IMR-90 (cell line): ENCODE data around the gene MPZL1.

ENCODE experiments used
- CEBPB ChIP-seq: IDR thresholded peaks from 2 replicates; pipeline ENCODE4 v1.6.1; 2012; ENCODE audit warnings: low read depth, low read length, improper control_type of control experiment
- CTCF ChIP-seq: conservative IDR thresholded peaks from 2 replicates; pipeline ENCODE4 v1.5.1; 2012; ENCODE audit warnings: mild to moderate bottlenecking, low read depth, low read length, improper control_type of control experiment
- FOS ChIP-seq: fragments of 150-350 bp; IDR thresholded peaks from 2 replicates; pipeline ENCODE4 v1.6.1; 2016; ENCODE audit warnings: low read depth, low read length
- MAZ ChIP-seq: IDR thresholded peaks from 2 replicates; pipeline ENCODE4 v1.6.1; 2012; ENCODE audit warnings: low read depth, mild to moderate bottlenecking, low read length, improper control_type of control experiment, moderate library complexity, borderline replicate concordance
- NFE2L2 ChIP-seq: fragments of 150-350 bp; IDR thresholded peaks from 2 replicates; pipeline ENCODE4 v1.6.1; 2016; ENCODE audit warnings: low read depth, mild to moderate bottlenecking, low read length
- POLR2A ChIP-seq: IDR thresholded peaks from 2 replicates; pipeline ENCODE4 v1.6.1; 2012; ENCODE audit warnings: mild to moderate bottlenecking, low read depth, low read length
- RAD21 ChIP-seq: IDR thresholded peaks from 2 replicates; pipeline ENCODE4 v1.6.1; 2012; ENCODE audit warnings: low read length, improper control_type of control experiment
- RCOR1 ChIP-seq: IDR thresholded peaks from 2 replicates; pipeline ENCODE4 v1.6.1; 2012; ENCODE audit warnings: mild to moderate bottlenecking, low read length, improper control_type of control experiment; ENCODE audit not compliant: insufficient replicate concordance
- RFX5 ChIP-seq: IDR thresholded peaks from 2 replicates; pipeline ENCODE4 v1.8.0; 2012; ENCODE audit warnings: low read depth, mild to moderate bottlenecking, low read length, moderate library complexity
- SMC3 ChIP-seq: fragments of 150-350 bp; IDR thresholded peaks from 2 replicates; pipeline ENCODE4 v1.6.1; 2016; ENCODE audit warnings: low read depth, mild to moderate bottlenecking, antibody characterized with exemption, low read length, moderate library complexity
- USF2 ChIP-seq: fragments of 150-350 bp; IDR thresholded peaks from 2 replicates; pipeline ENCODE4 v1.6.1; 2017; ENCODE audit warnings: mild to moderate bottlenecking, antibody characterized with exemption, low read length, low read depth
- TF ChIP-seq, protein P1 (sequence below): fragments of 150-350 bp; IDR thresholded peaks from 2 replicates; pipeline ENCODE4 v1.6.1; 2016; ENCODE audit warnings: low read depth, mild to moderate bottlenecking, low read length, moderate library complexity, borderline replicate concordance

DNA sequence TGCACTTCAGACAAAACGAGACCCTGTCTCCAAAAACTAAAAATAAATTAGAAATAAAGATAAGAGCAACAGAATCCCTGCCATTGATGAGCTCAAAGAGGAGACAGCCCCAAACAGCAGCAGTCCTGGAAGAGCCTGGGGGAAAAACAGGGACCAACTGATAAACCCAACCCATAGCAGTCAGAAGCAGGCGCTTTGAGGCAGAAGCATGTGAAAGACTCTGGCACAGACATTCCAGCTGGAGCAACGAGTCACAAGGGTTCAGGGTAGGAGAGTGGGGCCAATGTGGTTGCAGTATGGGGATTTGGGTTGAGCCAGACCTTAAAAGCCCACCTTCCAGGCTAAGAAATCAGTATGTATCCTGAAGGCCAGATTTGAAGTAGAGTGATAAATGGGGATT is 78.5 kb downstream of the MPZL1 start:
- no peak for TF ChIP-seq RCOR1
- TF ChIP-seq CTCF: no peak
- no peak for TF ChIP-seq FOS
- no peak for TF ChIP-seq POLR2A
- no peak for TF ChIP-seq MAZ
- TF ChIP-seq USF2: no peak
- TF ChIP-seq RAD21: no peak
- TF ChIP-seq, protein P1, sequence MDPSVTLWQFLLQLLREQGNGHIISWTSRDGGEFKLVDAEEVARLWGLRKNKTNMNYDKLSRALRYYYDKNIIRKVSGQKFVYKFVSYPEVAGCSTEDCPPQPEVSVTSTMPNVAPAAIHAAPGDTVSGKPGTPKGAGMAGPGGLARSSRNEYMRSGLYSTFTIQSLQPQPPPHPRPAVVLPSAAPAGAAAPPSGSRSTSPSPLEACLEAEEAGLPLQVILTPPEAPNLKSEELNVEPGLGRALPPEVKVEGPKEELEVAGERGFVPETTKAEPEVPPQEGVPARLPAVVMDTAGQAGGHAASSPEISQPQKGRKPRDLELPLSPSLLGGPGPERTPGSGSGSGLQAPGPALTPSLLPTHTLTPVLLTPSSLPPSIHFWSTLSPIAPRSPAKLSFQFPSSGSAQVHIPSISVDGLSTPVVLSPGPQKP: no peak
- TF ChIP-seq CEBPB: no peak
- TF ChIP-seq SMC3: no peak
- no peak for TF ChIP-seq RFX5
- TF ChIP-seq NFE2L2: no peak
